ENCODE measurements around the gene BAAT.
A peak's percentile ranks its signal among the peaks of the same experiment; 100 is the strongest.

The BAAT gene

GRCh38 chr9:101398930-101399642 lies 14.3 kb upstream of the BAAT start:
- DNase-seq (ENCODE audit: low read depth, low spot score) = no peak

GRCh38 chr9:101398068-101398929 lies 13.5 kb upstream of the BAAT start, which contains the start of the genes MRPL50 and ZNF189:
MRPL50 (minus strand) TSS chr9:101398618; CDS start chr9:101398592, 26 bp downstream.
ZNF189 (plus strand) TSS chr9:101398851; CDS start chr9:101399157, 306 bp downstream.
- DNase-seq (ENCODE audit: low read depth, low spot score) = peak; percentile 100

DNA sequence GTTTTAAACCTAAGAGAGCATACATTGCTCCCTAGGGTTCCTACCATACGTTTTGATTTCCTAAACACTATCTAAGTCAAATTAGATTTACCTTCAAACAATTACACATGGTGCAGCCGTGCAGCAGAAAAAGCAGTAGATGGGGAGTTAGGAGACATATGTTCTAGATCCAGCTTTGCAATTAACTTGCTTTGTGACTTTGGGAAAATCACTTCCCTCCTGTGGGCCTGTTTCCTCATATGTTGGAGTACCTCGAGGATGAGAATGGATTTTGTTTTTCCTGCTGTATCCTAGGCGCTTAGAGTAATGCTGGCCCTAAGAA lies 12.9 kb upstream of the BAAT start:
- DNase-seq (ENCODE audit: low read depth, low spot score) = no peak

GRCh38 chr9:101394687-101395086 lies 9.9 kb upstream of the BAAT start:
- no peak for DNase-seq (ENCODE audit: low read depth, low spot score)

DNA sequence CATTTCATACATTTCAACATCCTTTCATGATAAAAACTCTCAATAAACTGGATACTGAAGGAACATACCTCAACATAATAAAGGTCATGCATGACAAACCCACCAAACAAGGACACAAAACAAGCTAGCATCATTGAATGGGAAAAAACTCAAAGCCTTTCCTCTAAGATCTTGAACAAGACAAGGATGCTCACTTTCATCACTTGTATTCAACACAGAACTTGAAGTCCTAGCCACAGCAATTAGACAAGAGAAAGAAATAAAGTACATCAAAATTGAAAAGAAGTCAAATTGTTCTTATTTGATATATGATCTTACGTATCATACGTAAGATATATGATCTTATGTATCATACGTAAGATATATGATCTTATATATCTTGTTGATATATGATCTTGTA lies 8.3 kb upstream of the BAAT start:
- DNase-seq (ENCODE audit: low read depth, low spot score) = no peak

DNA sequence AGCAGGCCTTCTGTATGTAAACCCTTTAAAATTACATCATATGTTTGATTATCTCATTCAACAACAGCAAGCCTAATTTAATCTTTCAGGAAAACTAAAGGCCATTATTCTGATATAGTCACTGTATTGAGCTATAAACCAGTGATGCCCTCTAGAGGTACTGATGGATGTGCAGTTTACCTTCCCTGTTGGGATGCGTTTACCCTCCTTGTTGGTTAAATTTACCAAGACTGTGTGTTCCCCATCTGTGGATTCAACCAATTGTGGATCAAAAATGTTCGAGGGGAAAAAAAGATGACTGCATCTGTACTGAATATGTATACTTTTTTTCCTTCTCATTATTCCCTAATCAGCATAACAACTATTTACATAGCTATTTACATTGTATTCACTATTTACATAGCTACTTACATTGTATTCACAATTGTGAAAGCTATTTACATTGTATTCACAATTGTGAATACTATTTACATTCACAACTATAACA lies 3.7 kb upstream of the BAAT start:
- peak; percentile 20 for DNase-seq (ENCODE audit: low read depth, low spot score)

- peak; percentile 67 for DNase-seq (ENCODE audit: low read depth, low spot score)
Observed at GRCh38 chr9:101387871-101388506, 3.2 kb upstream of the BAAT start.

- peak; percentile 39 for DNase-seq (ENCODE audit: low read depth, low spot score)
Observed at GRCh38 chr9:101383361-101383760, 1.4 kb downstream of the BAAT start.

GRCh38 chr9:101381833-101382342 lies 2.9 kb downstream of the BAAT start:
- no peak for DNase-seq (ENCODE audit: low read depth, low spot score)

GRCh38 chr9:101381118-101381517 lies 3.7 kb downstream of the BAAT start:
- no peak for DNase-seq (ENCODE audit: low read depth, low spot score)

GRCh38 chr9:101380295-101380694 lies 4.5 kb downstream of the BAAT start:
- no peak for DNase-seq (ENCODE audit: low read depth, low spot score)

- peak; percentile 84 for DNase-seq (ENCODE audit: low read depth, low spot score)
Observed at GRCh38 chr9:101376111-101376848, 8.5 kb downstream of the BAAT start.

DNA sequence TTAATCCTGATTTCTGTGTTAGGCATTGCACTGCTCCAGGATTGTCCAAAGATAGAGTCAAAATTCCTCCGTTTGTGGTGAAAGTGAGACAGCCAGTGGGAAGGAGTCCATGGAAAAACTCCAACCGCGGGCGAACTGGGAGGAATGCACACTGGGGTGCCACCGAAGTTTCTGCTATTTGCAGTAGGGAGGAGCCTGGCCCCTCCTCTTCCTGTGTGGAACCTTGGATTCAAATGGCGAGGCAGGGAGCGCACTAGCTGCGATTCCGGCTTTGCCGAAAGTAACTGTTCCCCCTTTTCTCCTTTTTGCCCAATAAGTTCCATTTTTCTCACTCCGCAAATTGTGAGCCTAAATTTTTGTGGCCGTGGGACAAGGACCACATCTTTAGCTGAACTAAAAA lies 9.3 kb downstream of the BAAT start:
- peak; percentile 34 for DNase-seq (ENCODE audit: low read depth, low spot score)

DNA sequence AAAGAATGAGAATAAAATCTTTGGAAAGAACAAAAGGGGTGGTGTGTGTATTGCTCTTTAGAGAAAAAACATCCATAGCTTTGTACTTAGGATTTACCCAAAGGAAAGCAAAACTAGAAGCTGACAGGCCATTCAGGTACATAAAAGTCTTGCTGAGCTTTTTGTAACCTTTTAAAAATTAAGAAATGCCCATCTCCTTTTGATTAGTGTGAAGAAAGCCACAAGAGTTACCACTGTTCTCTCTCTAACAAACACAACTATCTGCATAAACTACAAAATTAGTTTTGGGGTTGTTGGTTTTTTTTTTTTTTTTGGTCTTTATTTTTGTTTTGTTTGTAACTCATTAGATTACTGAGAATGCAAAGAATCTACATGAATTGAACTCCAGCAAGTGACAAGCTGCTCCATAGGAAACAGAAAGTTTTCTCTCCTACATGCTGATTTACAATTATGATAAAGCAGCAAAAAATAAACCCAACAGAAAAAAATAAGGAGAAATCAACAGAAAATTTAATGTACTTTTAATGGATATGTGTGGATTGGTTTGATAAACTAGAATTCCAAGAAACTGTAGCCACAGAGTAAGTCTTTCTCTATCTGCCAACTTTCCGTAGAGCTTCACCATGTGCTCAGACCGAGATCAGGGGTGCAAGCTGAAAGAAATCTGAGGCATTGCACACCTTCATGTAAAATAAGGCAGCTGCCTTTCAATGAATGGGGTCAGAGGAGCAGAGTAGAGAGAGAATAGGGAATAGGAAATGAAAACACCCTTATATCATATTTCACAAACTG lies 12.3 kb downstream of the BAAT start:
- no peak for DNase-seq (ENCODE audit: low read depth, low spot score)

- no peak for DNase-seq (ENCODE audit: low read depth, low spot score)
Observed at GRCh38 chr9:101371813-101372212, 13.0 kb downstream of the BAAT start.

- DNase-seq (ENCODE audit: low read depth, low spot score) = no peak
Observed at GRCh38 chr9:101369884-101370531, 14.8 kb downstream of the BAAT start.

GRCh38 chr9:101369286-101369685 lies 15.5 kb downstream of the BAAT start:
- DNase-seq (ENCODE audit: low read depth, low spot score) = peak; percentile 84

DNA sequence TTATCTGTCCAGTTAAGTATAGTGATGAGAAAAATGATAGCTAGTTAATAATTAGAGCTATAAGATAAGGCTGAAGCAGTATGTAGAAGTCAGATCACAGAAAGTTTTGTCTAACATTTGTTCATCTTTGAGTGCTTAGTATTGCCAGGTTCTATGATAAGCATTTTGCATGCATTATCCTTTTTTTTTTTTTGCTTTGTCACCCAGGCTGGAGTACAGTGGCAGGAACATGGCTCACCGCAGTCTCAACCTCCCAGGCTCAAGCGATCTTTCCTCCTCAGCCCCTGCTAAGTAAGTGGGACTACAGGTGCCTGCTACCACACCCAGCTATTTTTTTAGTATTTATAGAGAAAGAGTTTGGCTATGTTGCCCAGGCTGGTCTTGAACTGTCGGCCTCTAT lies 17.5 kb downstream of the BAAT start:
- no peak for DNase-seq (ENCODE audit: low read depth, low spot score)

GRCh38 chr9:101366038-101366756 lies 18.6 kb downstream of the BAAT start:
- peak; percentile 21 for DNase-seq (ENCODE audit: low read depth, low spot score)

All from astrocyte of the hippocampus (primary cell).